ENCODE data around the gene UXT. TPM values are rescaled to one million over a fixed set of nuclear protein-coding genes. Genes with fewer than 3 reads are reported as not detected.

Gene UXT
- polyA plus RNA-seq, 1 of the 3 experiments (the other 2 are of a cell fraction), result 205 TPM

DNA sequence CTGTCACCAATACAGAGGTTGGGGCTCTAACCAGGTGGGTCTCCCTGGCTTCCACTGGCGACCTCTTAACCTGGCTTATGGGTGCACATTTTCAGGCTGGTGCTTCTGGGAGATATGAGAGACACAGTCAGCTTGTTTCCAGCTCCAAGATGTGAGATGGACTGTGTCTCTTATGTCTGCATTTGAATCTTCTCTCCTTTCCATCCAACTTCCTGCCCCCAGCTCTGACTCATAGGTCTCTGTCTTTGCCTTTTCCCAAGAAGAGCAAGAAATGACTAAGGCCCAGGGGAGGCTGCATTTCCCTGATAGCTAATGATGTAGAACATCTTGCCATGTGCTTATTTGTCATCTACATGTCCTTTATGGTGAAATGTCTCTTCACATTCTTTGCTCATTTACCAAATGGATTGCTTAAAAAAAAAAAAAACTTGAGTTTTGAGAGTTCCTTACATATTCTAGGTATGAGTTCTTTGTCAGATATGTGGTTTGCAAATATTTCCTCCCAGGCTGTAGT, 3.2 kb upstream of the UXT start:
- Histone ChIP-seq H3K27me3 (ENCODE audit: insufficient read depth) (no peaks in the 10 kb centered on the region; the same call in 1 of the 2 replicates), H3K4me2 (no peak overlapping the region), H3K79me2 (ENCODE audit: insufficient read depth) (peaks cover 7% of the 10 kb centered on the region; the same call in 1 of the 2 replicates), H3K4me3 (ENCODE audit: low read depth in 2 of 2, low read length in 1 of 2) (no peak overlapping the region), H3K4me1 (ENCODE audit: control insufficient read depth in 1 of 2, insufficient read depth in 2 of 2, low read depth in 1 of 2, low read length in 1 of 2) (0 out of 4 replicates have a peak, but pooled peaks cover 0 to 5% of the 10 kb centered on the region in 2 experiments), H3K9me2 (no peaks in the 10 kb centered on the region), H4K20me1 (ENCODE audit: insufficient read depth) (no peaks in the 10 kb centered on the region), H3K9me3 (no peaks in the 10 kb centered on the region), H3K27ac (ENCODE audit: low read depth in 2 of 2, low read length in 1 of 2) (peak overlapping the region in 1 of 2 experiments; percentile 80; a peak in 2 of 4 replicates), H3K9ac (peak overlapping the region; percentile 36; the same call in 1 of the 2 replicates), H2AFZ (ENCODE audit: low read depth) (no peak overlapping the region; the same call in 1 of the 2 replicates), H3K36me3 (replicated peaks in 1 of 2; ENCODE audit: control insufficient read depth in 1 of 2, insufficient read depth in 2 of 2, low read length in 1 of 2) (no peaks in the 10 kb centered on the region), H3F3A (replicated peaks; ENCODE audit: insufficient read depth) (peaks cover 9% of the 10 kb centered on the region)
- 0% methylated on average over 1 of the region's 1 CpG for WGBS (ENCODE audit: low lambda C conversion rate)
- ChIA-PET CTCF (no interaction called here), POLR2A (no interaction called here)
- no peak for DNase-seq
- TF ChIP-seq, protein P1, sequence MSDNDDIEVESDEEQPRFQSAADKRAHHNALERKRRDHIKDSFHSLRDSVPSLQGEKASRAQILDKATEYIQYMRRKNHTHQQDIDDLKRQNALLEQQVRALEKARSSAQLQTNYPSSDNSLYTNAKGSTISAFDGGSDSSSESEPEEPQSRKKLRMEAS (IDR thresholded peaks at IDR 0.05; ENCODE audit: low read depth), result peak; percentile 74
- no peak for TF ChIP-seq RFX5 (IDR thresholded peaks at IDR 0.05; ENCODE audit: low read length)
- no peak for TF ChIP-seq YY1 (IDR thresholded peaks at IDR 0.05; ENCODE audit: low read depth)
- TF ChIP-seq, protein P2, sequence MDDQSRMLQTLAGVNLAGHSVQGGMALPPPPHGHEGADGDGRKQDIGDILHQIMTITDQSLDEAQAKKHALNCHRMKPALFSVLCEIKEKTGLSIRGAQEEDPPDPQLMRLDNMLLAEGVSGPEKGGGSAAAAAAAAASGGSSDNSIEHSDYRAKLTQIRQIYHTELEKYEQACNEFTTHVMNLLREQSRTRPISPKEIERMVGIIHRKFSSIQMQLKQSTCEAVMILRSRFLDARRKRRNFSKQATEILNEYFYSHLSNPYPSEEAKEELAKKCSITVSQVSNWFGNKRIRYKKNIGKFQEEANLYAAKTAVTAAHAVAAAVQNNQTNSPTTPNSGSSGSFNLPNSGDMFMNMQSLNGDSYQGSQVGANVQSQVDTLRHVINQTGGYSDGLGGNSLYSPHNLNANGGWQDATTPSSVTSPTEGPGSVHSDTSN (IDR thresholded peaks at IDR 0.05), result peak; percentile 46; the same call in 1 of the 2 replicates
- no peak for TF ChIP-seq SMC3 (IDR thresholded peaks at IDR 0.05; ENCODE audit: low read depth, low read length)
- no peak for TF ChIP-seq TAF1 (IDR thresholded peaks at IDR 0.05; ENCODE audit: borderline replicate concordance, low read depth, low read length)
- TF ChIP-seq, protein P3, sequence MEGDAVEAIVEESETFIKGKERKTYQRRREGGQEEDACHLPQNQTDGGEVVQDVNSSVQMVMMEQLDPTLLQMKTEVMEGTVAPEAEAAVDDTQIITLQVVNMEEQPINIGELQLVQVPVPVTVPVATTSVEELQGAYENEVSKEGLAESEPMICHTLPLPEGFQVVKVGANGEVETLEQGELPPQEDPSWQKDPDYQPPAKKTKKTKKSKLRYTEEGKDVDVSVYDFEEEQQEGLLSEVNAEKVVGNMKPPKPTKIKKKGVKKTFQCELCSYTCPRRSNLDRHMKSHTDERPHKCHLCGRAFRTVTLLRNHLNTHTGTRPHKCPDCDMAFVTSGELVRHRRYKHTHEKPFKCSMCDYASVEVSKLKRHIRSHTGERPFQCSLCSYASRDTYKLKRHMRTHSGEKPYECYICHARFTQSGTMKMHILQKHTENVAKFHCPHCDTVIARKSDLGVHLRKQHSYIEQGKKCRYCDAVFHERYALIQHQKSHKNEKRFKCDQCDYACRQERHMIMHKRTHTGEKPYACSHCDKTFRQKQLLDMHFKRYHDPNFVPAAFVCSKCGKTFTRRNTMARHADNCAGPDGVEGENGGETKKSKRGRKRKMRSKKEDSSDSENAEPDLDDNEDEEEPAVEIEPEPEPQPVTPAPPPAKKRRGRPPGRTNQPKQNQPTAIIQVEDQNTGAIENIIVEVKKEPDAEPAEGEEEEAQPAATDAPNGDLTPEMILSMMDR (IDR thresholded peaks at IDR 0.05), result no peak
- TF ChIP-seq GATA2 (CRISPR knock-in tag; IDR thresholded peaks at IDR 0.05), result no peak
- TF ChIP-seq SIN3A (IDR thresholded peaks at IDR 0.05; ENCODE audit: borderline replicate concordance, low read depth, low read length), result no peak
- peak; percentile 75 for TF ChIP-seq FOSL2 (IDR thresholded peaks at IDR 0.05; ENCODE audit: borderline replicate concordance, low read depth)
- no peak for TF ChIP-seq USF1 (IDR thresholded peaks at IDR 0.05; ENCODE audit: borderline replicate concordance, low read depth)
- no peak for TF ChIP-seq NRF1 (IDR thresholded peaks at IDR 0.05; ENCODE audit: low read depth, low read length)
- TF ChIP-seq EZH2phosphoT487 (IDR thresholded peaks at IDR 0.05; ENCODE audit: borderline replicate concordance, low read depth), result no peak
- TF ChIP-seq CHD2 (IDR thresholded peaks at IDR 0.05; ENCODE audit: low read length, partially characterized antibody), result no peak
- TF ChIP-seq TEAD4 (IDR thresholded peaks at IDR 0.05; ENCODE audit: borderline replicate concordance, insufficient read depth), result no peak
- TF ChIP-seq, protein P4, sequence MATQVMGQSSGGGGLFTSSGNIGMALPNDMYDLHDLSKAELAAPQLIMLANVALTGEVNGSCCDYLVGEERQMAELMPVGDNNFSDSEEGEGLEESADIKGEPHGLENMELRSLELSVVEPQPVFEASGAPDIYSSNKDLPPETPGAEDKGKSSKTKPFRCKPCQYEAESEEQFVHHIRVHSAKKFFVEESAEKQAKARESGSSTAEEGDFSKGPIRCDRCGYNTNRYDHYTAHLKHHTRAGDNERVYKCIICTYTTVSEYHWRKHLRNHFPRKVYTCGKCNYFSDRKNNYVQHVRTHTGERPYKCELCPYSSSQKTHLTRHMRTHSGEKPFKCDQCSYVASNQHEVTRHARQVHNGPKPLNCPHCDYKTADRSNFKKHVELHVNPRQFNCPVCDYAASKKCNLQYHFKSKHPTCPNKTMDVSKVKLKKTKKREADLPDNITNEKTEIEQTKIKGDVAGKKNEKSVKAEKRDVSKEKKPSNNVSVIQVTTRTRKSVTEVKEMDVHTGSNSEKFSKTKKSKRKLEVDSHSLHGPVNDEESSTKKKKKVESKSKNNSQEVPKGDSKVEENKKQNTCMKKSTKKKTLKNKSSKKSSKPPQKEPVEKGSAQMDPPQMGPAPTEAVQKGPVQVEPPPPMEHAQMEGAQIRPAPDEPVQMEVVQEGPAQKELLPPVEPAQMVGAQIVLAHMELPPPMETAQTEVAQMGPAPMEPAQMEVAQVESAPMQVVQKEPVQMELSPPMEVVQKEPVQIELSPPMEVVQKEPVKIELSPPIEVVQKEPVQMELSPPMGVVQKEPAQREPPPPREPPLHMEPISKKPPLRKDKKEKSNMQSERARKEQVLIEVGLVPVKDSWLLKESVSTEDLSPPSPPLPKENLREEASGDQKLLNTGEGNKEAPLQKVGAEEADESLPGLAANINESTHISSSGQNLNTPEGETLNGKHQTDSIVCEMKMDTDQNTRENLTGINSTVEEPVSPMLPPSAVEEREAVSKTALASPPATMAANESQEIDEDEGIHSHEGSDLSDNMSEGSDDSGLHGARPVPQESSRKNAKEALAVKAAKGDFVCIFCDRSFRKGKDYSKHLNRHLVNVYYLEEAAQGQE (IDR thresholded peaks at IDR 0.05; ENCODE audit: low read depth, low read length), result no peak
- TF ChIP-seq MEF2A (IDR thresholded peaks at IDR 0.05; ENCODE audit: borderline replicate concordance, low read depth), result no peak
- TF ChIP-seq RXRA (IDR thresholded peaks at IDR 0.05; ENCODE audit: borderline replicate concordance, low read depth), result 0 out of 2 replicates have a peak, but pooled peaks have one; percentile 17
- no peak for TF ChIP-seq FOXJ3 (CRISPR knock-in tag; IDR thresholded peaks at IDR 0.05)
- peak; percentile 39; the same call in 1 of the 2 replicates for TF ChIP-seq POLR2AphosphoS5 (IDR thresholded peaks at IDR 0.05; ENCODE audit: low read depth, low read length)
- no peak for TF ChIP-seq EP300 (IDR thresholded peaks at IDR 0.05; ENCODE audit: borderline replicate concordance in 1 of 2, low read depth in 1 of 2, low read length in 1 of 2)
- peak; percentile 25; the same call in 1 of the 2 replicates for TF ChIP-seq NFIC (IDR thresholded peaks at IDR 0.05; ENCODE audit: borderline replicate concordance)
- TF ChIP-seq, protein P5, sequence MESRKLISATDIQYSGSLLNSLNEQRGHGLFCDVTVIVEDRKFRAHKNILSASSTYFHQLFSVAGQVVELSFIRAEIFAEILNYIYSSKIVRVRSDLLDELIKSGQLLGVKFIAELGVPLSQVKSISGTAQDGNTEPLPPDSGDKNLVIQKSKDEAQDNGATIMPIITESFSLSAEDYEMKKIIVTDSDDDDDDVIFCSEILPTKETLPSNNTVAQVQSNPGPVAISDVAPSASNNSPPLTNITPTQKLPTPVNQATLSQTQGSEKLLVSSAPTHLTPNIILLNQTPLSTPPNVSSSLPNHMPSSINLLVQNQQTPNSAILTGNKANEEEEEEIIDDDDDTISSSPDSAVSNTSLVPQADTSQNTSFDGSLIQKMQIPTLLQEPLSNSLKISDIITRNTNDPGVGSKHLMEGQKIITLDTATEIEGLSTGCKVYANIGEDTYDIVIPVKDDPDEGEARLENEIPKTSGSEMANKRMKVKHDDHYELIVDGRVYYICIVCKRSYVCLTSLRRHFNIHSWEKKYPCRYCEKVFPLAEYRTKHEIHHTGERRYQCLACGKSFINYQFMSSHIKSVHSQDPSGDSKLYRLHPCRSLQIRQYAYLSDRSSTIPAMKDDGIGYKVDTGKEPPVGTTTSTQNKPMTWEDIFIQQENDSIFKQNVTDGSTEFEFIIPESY (IDR thresholded peaks at IDR 0.05; ENCODE audit: borderline replicate concordance, low read depth), result no peak
- TF ChIP-seq FOXM1 (IDR thresholded peaks at IDR 0.05; ENCODE audit: low read depth), result no peak

Measured in SK-N-SH (cell line).